Thoracic aorta (tissue), 2 donors: ENCODE data around the gene VCAN. TPM values are rescaled to one million over a fixed set of nuclear protein-coding genes. Genes with fewer than 3 reads are reported as not detected.

Source experiments
- ATAC-seq: fragments of 150-250 bp; one replicate; pipeline ENCODE4 v1.8.0; 2017; ENCODE audit warnings: low read depth; ENCODE audit not compliant: insufficient number of reproducible peaks, low FRiP score
- DNase-seq: peaks from one replicate; pipeline ENCODE4 v3.0.0-alpha.2; 2020; ENCODE audit warnings: low spot score
- H3K27ac ChIP-seq, 2 donors: fragments of 200-600 bp; sonication (generic); 1 replicate in 1 of 2; 2 replicates in 1 of 2; pipeline ENCODE4 v1.5.1; 2016; ENCODE audit warnings: mild to moderate bottlenecking in 2 of 2, moderate library complexity in 2 of 2
- H3K27me3 ChIP-seq: fragments of 200-600 bp; sonication (generic); replicated peaks from 2 replicates; pipeline ENCODE4 v1.6.0; 2016; ENCODE audit warnings: mild to moderate bottlenecking; ENCODE audit not compliant: insufficient read depth
- H3K36me3 ChIP-seq: fragments of 200-600 bp; sonication (generic); one replicate; pipeline ENCODE4 v1.5.1; 2016
- H3K4me1 ChIP-seq, 2 donors: fragments of 200-600 bp; sonication (generic); 1 replicate in 1 of 2; 2 replicates in 1 of 2; pipeline versions ENCODE4 v1.5.1 to v1.6.0; 2016; ENCODE audit warnings: low read depth in 2 of 2, mild to moderate bottlenecking in 1 of 2; ENCODE audit not compliant: control insufficient read depth in 1 of 2
- H3K4me3 ChIP-seq: fragments of 200-600 bp; sonication (generic); 2 replicates; pipeline ENCODE4 v1.5.1; 2016; ENCODE audit warnings: mild to moderate bottlenecking
- H3K9me3 ChIP-seq: fragments of 200-600 bp; sonication (generic); 2 replicates; pipeline ENCODE4 v1.5.1; 2016
- CTCF ChIP-seq: fragments of 200-600 bp; sonication (generic); IDR thresholded peaks from one replicate; pipeline ENCODE4 v1.5.1; 2019; ENCODE audit warnings: antibody characterized with exemption
- total RNA-seq, 2 donors: library from RNA; depleted of rRNA; stranded (reverse); fragments of >200 nt; gene quantifications; one replicate each; pipeline versions ENCODE4 v1.1.0 to v1.2.3, GENCODE V29; 2016

VCAN gene
- total RNA-seq, 2 donors from 2014 or later: 870 to 1,101 TPM

- peaks cover 8 to 60% of the 10 kb centered on the region in 2 donors for H3K4me1 ChIP-seq
- no peak overlapping the region for H3K4me3 ChIP-seq
- DNase-seq (no peak), ATAC-seq (no peak)
- no peaks in the 10 kb centered on the region for H3K9me3 ChIP-seq
- H3K27me3 ChIP-seq: no peaks in the 10 kb centered on the region
- peaks cover 7% of the 10 kb centered on the region for H3K36me3 ChIP-seq
- H3K27ac ChIP-seq: peak overlapping the region in 1 of 2 donors; percentile 21
- no peak for TF ChIP-seq CTCF
Observed at GRCh38 chr5:83586874-83587776, 115.6 kb downstream of the VCAN start.

GRCh38 chr5:83589786-83590185 is 118.2 kb downstream of the VCAN start:
- DNase-seq (no peak), ATAC-seq (no peak)
- Histone ChIP-seq H3K9me3 (no peaks in the 10 kb centered on the region), H3K4me3 (no peak overlapping the region), H3K27ac (no peak overlapping the region), H3K4me1 (peaks cover 0 to 45% of the 10 kb centered on the region in 2 donors), H3K27me3 (no peaks in the 10 kb centered on the region), H3K36me3 (no peaks in the 10 kb centered on the region)
- TF ChIP-seq CTCF: no peak

- no peak for TF ChIP-seq CTCF
- ATAC-seq: no peak
- Histone ChIP-seq H3K9me3 (no peaks in the 10 kb centered on the region), H3K4me1 (peaks cover 0 to 37% of the 10 kb centered on the region in 2 donors), H3K36me3 (no peaks in the 10 kb centered on the region), H3K27me3 (no peaks in the 10 kb centered on the region), H3K4me3 (peak overlapping the region; percentile 55), H3K27ac (peak overlapping the region in 1 of 2 donors; percentile 4)
- DNase-seq: no peak
Observed at GRCh38 chr5:83590966-83591365, 119.4 kb downstream of the VCAN start.

GRCh38 chr5:83595217-83595616 is 123.7 kb downstream of the VCAN start:
- Histone ChIP-seq H3K9me3 (no peaks in the 10 kb centered on the region), H3K27me3 (no peaks in the 10 kb centered on the region), H3K36me3 (no peaks in the 10 kb centered on the region), H3K4me1 (peaks cover 0 to 13% of the 10 kb centered on the region in 2 donors), H3K4me3 (no peak overlapping the region), H3K27ac (no peak overlapping the region)
- ATAC-seq (no peak), DNase-seq (no peak)
- no peak for TF ChIP-seq CTCF

- no peak overlapping the region for H3K4me3 ChIP-seq
- H3K36me3 ChIP-seq: no peaks in the 10 kb centered on the region
- DNase-seq (no peak), ATAC-seq (peak; percentile 82)
- no peaks in the 10 kb centered on the region for H3K9me3 ChIP-seq
- no peaks in the 10 kb centered on the region for H3K27me3 ChIP-seq
- no peaks in the 10 kb centered on the region for H3K4me1 ChIP-seq
- no peak overlapping the region for H3K27ac ChIP-seq
- TF ChIP-seq CTCF: peak; percentile 60
Observed at GRCh38 chr5:83608122-83608521, 136.6 kb downstream of the VCAN start.
